ENCODE measurements around the gene SCAMP2.

GRCh38 chr15:74893627-74894026, 20.5 kb upstream of the SCAMP2 start:
- TF ChIP-seq FOXM1 (IDR thresholded peaks at IDR 0.05; ENCODE audit: borderline replicate concordance) = no peak
- no peak for TF ChIP-seq CTBP1 (IDR thresholded peaks at IDR 0.05; ENCODE audit: borderline replicate concordance)
- TF ChIP-seq LEF1 (IDR thresholded peaks at IDR 0.05; ENCODE audit: borderline replicate concordance) = no peak
- no peak for TF ChIP-seq ELF4 (IDR thresholded peaks at IDR 0.05)

Data from HEK293T (cell line).